Erythroblast (primary cell): ENCODE data around the gene MBD3L5.

Experiments used
- GATA1 ChIP-seq: IDR thresholded peaks from 2 replicates; pipeline ENCODE4 v1.6.1; 2011; ENCODE audit warnings: low read depth, mild to moderate bottlenecking, control low read depth, low read length, moderate library complexity
- POLR2A ChIP-seq: IDR thresholded peaks from 2 replicates; pipeline ENCODE4 v1.6.1; 2011; ENCODE audit warnings: mild to moderate bottlenecking, low read length

DNA sequence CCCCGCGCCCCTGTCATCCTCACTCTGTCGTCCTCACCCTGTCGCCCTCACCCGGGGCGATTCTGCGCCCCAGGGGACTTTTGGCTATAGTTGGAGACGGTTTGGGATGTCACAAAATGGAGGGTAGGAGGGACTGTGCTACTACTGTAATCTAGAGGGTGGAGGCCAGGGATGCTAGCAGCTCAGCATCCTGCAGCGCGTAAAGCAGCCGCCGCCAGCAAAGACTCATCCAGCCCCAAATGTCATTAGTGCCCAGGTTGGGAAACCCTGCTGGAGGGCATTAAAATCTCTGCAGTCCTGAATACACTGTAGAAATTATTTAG lies 39.5 kb downstream of the MBD3L5 start:
- no peak for TF ChIP-seq POLR2A
- TF ChIP-seq GATA1: no peak
